Spinal cord (tissue), 10 donors: ENCODE data around the gene TMEM233. TPM values are rescaled to one million over a fixed set of nuclear protein-coding genes. Genes with fewer than 3 reads are reported as not detected.
A peak's percentile ranks its signal among the peaks of the same experiment; 100 is the strongest.

Experiments
- DNase-seq, 6 donors: peaks; one replicate each; pipeline versions ENCODE4 v3.0.0 to v3.0.0-alpha.2; 2013 to 2015; ENCODE audit warnings: low spot score in 6 of 6, low read depth in 4 of 6
- H3K27ac ChIP-seq: one replicate; pipeline ENCODE4 v1.5.1; 2013; ENCODE audit warnings: low read depth, low read length, control low read depth
- H3K27me3 ChIP-seq: one replicate; pipeline ENCODE4 v1.6.1; 2013; ENCODE audit warnings: low read length; ENCODE audit not compliant: control insufficient read depth, insufficient read depth
- H3K36me3 ChIP-seq: one replicate; pipeline ENCODE4 v1.6.1; 2013; ENCODE audit warnings: low read length; ENCODE audit not compliant: control insufficient read depth, insufficient read depth
- H3K4me1 ChIP-seq: one replicate; pipeline ENCODE4 v1.6.1; 2013; ENCODE audit warnings: low read length; ENCODE audit not compliant: control insufficient read depth, insufficient read depth
- H3K4me3 ChIP-seq: one replicate; pipeline ENCODE4 v1.5.1; 2013; ENCODE audit warnings: low read depth, low read length, control low read depth
- H3K9me3 ChIP-seq: one replicate; pipeline ENCODE4 v1.6.1; 2013; ENCODE audit warnings: low read length; ENCODE audit not compliant: control insufficient read depth, insufficient read depth
- WGBS: methylation state at CpG from one replicate; pipeline ENCODE4 v1.1.5; 2013; ENCODE audit warnings: missing lambda C conversion rate; ENCODE audit not compliant: insufficient coverage; 5-methylcytosine and 5-hydroxymethylcytosine counted together
- polyA plus RNA-seq, 2 donors: library from polyadenylated mRNA; unstranded; fragments of 120-200 nt; gene quantifications; one replicate each; pipeline ENCODE4 v1.2.1, GENCODE V29; 2013; ENCODE audit not compliant: insufficient read length in 2 of 2
- total RNA-seq, 2 donors: library from RNA; depleted of rRNA in 1 of 2; stranded (reverse); fragments of 120-200 nt in 1 of 2; fragments of >200 nt in 1 of 2; gene quantifications; one replicate each; pipeline versions ENCODE4 v1.2.3 to v1.2.4, GENCODE V29; 2013 to 2014
- donor health status: healthy.

The TMEM233 gene
- total and polyA plus RNA-seq, 4 donors, result 0.66 to 23.7 (median 3.7) TPM

GRCh38 chr12:119683816-119684215, 90.2 kb downstream of the TMEM233 start:
- 83% methylated on average over 3 of the region's 3 CpGs for WGBS
- H3K36me3 ChIP-seq, result peaks cover 58% of the 10 kb centered on the region
- no peak overlapping the region for H3K4me3 ChIP-seq
- no peak for DNase-seq
- no peaks in the 10 kb centered on the region for H3K27me3 ChIP-seq
- H3K4me1 ChIP-seq, result no peaks in the 10 kb centered on the region
- no peak overlapping the region for H3K27ac ChIP-seq
- H3K9me3 ChIP-seq, result no peaks in the 10 kb centered on the region

GRCh38 chr12:119684711-119685369, 91.3 kb downstream of the TMEM233 start:
- H3K4me3 ChIP-seq, result no peak overlapping the region
- WGBS, result 85% methylated on average over 5 of the region's 10 CpGs
- H3K9me3 ChIP-seq, result no peaks in the 10 kb centered on the region
- no peak for DNase-seq
- H3K4me1 ChIP-seq, result no peaks in the 10 kb centered on the region
- H3K27me3 ChIP-seq, result no peaks in the 10 kb centered on the region
- H3K27ac ChIP-seq, result no peak overlapping the region
- peaks cover 55% of the 10 kb centered on the region for H3K36me3 ChIP-seq

DNA sequence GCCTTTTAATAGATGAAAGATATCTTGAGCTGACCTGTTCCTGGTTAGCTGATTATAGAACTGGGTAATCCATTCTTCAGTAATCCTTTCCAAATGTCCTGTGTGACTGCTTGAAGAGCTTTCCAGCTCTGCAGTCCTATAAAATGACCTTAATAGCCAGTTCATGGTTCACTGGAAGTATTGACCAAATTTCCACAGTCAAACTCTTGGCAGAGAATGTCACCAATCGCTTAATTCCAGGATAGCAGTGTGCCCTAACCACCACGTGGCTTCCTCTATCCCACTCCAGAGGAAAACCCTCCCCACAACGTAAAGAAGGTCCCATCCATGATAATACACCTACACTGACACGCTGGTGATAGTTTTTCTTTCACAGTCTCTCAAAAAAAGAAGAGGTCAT, 91.8 kb downstream of the TMEM233 start:
- no peaks in the 10 kb centered on the region for H3K27me3 ChIP-seq
- H3K9me3 ChIP-seq, result no peaks in the 10 kb centered on the region
- no peak for DNase-seq
- WGBS, result 97% methylated on average over 4 of the region's 4 CpGs
- H3K27ac ChIP-seq, result no peak overlapping the region
- H3K4me1 ChIP-seq, result no peaks in the 10 kb centered on the region
- H3K4me3 ChIP-seq, result no peak overlapping the region
- peaks cover 55% of the 10 kb centered on the region for H3K36me3 ChIP-seq

DNA sequence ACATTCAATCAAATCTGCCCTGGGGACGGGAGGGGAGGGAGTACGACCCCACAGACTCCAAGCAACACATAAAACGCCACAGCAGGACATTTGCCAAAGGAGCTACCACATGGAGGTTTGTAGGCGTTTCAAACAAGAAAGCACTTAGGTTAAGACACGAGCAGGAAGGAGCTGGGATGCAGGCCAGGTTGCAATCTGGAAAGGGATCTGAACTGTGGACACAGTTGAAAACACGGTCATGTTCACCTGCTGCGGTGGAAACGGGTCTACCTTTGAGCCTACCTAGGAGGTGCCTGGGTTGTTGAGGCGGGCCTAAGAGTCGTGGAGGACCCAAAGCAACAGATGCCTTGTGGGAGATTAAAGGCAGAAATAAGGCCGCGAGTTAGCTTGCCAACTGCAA, 92.8 kb downstream of the TMEM233 start:
- no peaks in the 10 kb centered on the region for H3K27me3 ChIP-seq
- DNase-seq, result no peak
- peaks cover 51% of the 10 kb centered on the region for H3K36me3 ChIP-seq
- H3K9me3 ChIP-seq, result no peaks in the 10 kb centered on the region
- H3K27ac ChIP-seq, result no peak overlapping the region
- WGBS, result 82% methylated on average over 9 of the region's 12 CpGs
- no peak overlapping the region for H3K4me3 ChIP-seq
- H3K4me1 ChIP-seq, result no peaks in the 10 kb centered on the region

GRCh38 chr12:119686776-119687175, 93.2 kb downstream of the TMEM233 start:
- no peak overlapping the region for H3K4me3 ChIP-seq
- no peaks in the 10 kb centered on the region for H3K27me3 ChIP-seq
- H3K36me3 ChIP-seq, result peaks cover 46% of the 10 kb centered on the region
- H3K9me3 ChIP-seq, result no peaks in the 10 kb centered on the region
- 95% methylated on average over 13 of the region's 13 CpGs for WGBS
- no peaks in the 10 kb centered on the region for H3K4me1 ChIP-seq
- DNase-seq, result no peak
- H3K27ac ChIP-seq, result no peak overlapping the region

GRCh38 chr12:119687406-119687805, 93.8 kb downstream of the TMEM233 start:
- no peaks in the 10 kb centered on the region for H3K27me3 ChIP-seq
- H3K36me3 ChIP-seq, result peaks cover 43% of the 10 kb centered on the region
- H3K4me1 ChIP-seq, result no peaks in the 10 kb centered on the region
- no peak overlapping the region for H3K27ac ChIP-seq
- no peak for DNase-seq
- H3K9me3 ChIP-seq, result no peaks in the 10 kb centered on the region
- 73% methylated on average over 11 of the region's 14 CpGs for WGBS
- no peak overlapping the region for H3K4me3 ChIP-seq

DNA sequence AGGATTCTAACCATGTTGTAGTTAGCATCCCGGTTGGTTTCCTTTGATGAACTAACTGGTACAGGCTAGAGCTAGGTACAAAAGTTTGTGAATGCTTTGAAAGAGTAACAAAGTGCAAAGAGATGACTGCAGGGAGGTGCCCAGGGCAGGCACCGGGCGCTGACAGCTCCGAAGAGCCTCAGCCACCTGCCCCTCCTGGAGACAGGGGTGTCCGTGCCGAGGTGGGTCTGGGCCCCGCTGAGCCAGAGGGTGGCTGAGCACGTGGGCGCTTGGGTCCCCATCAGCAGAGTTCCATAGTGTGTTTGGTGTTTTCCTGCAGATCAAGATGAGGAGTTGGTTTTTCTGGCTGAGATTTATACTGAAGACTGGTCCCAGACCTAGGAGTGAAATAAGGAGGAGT, 94.3 kb downstream of the TMEM233 start:
- WGBS, result 95% methylated on average over 9 of the region's 9 CpGs
- Histone ChIP-seq H3K27me3 (no peaks in the 10 kb centered on the region), H3K36me3 (peaks cover 43% of the 10 kb centered on the region), H3K9me3 (no peaks in the 10 kb centered on the region), H3K27ac (no peak overlapping the region), H3K4me1 (no peaks in the 10 kb centered on the region), H3K4me3 (no peak overlapping the region)
- DNase-seq, result no peak

DNA sequence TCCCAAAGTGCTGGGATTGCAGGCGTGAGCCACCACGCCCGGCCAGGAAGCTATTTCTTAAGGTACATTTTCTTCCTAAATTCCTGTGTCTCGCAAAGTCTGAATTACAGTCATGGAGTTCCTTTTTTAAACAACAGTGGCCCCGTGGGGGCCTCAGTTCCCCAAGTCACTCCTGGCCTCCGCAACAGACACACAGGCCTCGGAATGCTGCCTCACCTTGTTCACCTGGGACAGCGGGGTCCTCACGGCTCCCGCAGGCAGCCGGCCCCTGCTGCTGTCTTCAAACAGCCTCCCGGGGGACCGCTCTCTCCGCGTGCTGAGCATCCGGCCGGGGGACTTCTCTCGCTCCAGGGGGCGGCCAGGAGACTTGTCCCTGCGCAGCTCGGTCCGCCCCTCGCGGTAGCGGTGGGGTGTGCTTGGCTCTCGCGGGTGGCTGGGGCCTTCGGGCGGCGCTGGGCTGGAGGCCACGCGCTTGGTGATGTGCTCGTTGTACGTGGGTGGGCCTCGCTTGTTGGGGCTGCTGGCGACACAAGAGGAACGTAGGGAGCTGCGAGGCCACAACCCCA, 96.4 kb downstream of the TMEM233 start:
- no peak overlapping the region for H3K4me3 ChIP-seq
- no peak for DNase-seq
- no peak overlapping the region for H3K27ac ChIP-seq
- H3K36me3 ChIP-seq, result peaks cover 43% of the 10 kb centered on the region
- no peaks in the 10 kb centered on the region for H3K4me1 ChIP-seq
- H3K9me3 ChIP-seq, result no peaks in the 10 kb centered on the region
- WGBS, result 96% methylated on average over 38 of the region's 38 CpGs
- no peaks in the 10 kb centered on the region for H3K27me3 ChIP-seq

DNA sequence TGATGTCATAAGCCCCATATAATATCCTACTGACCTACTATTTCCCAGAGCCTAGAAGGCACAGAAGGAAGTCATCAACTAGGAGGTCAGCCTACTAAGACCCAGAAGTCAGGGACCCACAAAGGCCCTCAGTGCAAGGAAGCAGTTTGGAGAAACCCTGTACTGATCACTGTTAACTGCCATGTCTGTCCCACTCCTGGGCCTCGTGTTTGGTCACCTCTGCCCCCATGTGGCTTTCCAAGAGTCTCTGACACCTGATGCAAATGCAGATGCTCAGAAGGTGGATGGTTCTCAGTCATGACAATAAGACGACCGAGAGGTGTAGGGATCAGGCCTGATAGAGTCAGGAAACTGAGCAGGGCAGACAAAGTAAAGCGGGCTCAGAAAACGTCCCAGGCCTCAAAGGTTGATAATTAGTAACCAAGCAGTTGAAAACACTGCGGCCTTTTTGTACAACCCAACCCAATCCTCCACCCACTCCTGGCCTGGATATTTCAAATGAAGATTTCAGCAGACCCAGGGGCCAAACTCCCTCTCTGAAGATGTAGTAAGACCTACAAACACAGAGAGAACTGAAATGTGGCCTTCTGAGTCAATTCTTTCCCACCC, 97.7 kb downstream of the TMEM233 start:
- Histone ChIP-seq H3K4me1 (no peaks in the 10 kb centered on the region), H3K9me3 (no peaks in the 10 kb centered on the region), H3K4me3 (no peak overlapping the region), H3K27me3 (no peaks in the 10 kb centered on the region), H3K27ac (no peak overlapping the region), H3K36me3 (peaks cover 41% of the 10 kb centered on the region)
- no peak for DNase-seq
- 82% methylated on average over 5 of the region's 6 CpGs for WGBS

GRCh38 chr12:119692410-119692809, 98.8 kb downstream of the TMEM233 start:
- H3K4me1 ChIP-seq, result no peaks in the 10 kb centered on the region
- H3K9me3 ChIP-seq, result no peaks in the 10 kb centered on the region
- H3K27ac ChIP-seq, result no peak overlapping the region
- no CpG with 5 or more reads among the region's 5 CpGs for WGBS
- DNase-seq, result peak in 2 of 6 donors; percentile 39 to 64
- no peaks in the 10 kb centered on the region for H3K27me3 ChIP-seq
- no peak overlapping the region for H3K4me3 ChIP-seq
- peaks cover 39% of the 10 kb centered on the region for H3K36me3 ChIP-seq
